ENCODE measurements around the gene RABGAP1L.

Gene RABGAP1L

GRCh38 chr1:174719194-174719593 lies 559.9 kb downstream of the RABGAP1L start:
- TF ChIP-seq CTCF (IDR thresholded peaks at IDR 0.05; ENCODE audit: insufficient read depth, low read length, poor library complexity, severe bottlenecking), result no peak
- H3K4me3 ChIP-seq (replicated peaks; ENCODE audit: low read depth, low read length), result no peak overlapping the region

GRCh38 chr1:174720618-174721017 lies 561.3 kb downstream of the RABGAP1L start:
- no peak for TF ChIP-seq CTCF (IDR thresholded peaks at IDR 0.05; ENCODE audit: insufficient read depth, low read length, poor library complexity, severe bottlenecking)
- no peak for DNase-seq (ENCODE audit: extremely low read depth, insufficient read length)
- H3K4me3 ChIP-seq (replicated peaks; ENCODE audit: low read depth, low read length), result no peak overlapping the region
- H3K36me3 ChIP-seq (ENCODE audit: control insufficient read depth, insufficient read depth, low read length), result no peaks in the 10 kb centered on the region; the same call in 1 of the 2 replicates
- H3K27me3 ChIP-seq (replicated peaks; ENCODE audit: control insufficient read depth, insufficient read depth, low read length), result no peaks in the 10 kb centered on the region

More at GRCh38 chr1:174719194-174719593, 559.9 kb downstream of the RABGAP1L start:
- DNase-seq (ENCODE audit: extremely low read depth, insufficient read length), result no peak
- no peaks in the 10 kb centered on the region for H3K27me3 ChIP-seq (replicated peaks; ENCODE audit: control insufficient read depth, insufficient read depth, low read length)
- H3K36me3 ChIP-seq (ENCODE audit: control insufficient read depth, insufficient read depth, low read length), result no peaks in the 10 kb centered on the region; the same call in 1 of the 2 replicates

GRCh38 chr1:174721246-174721645 lies 561.9 kb downstream of the RABGAP1L start:
- no peak for TF ChIP-seq CTCF (IDR thresholded peaks at IDR 0.05; ENCODE audit: insufficient read depth, low read length, poor library complexity, severe bottlenecking)
- H3K27me3 ChIP-seq (replicated peaks; ENCODE audit: control insufficient read depth, insufficient read depth, low read length), result no peaks in the 10 kb centered on the region
- no peak overlapping the region for H3K4me3 ChIP-seq (replicated peaks; ENCODE audit: low read depth, low read length)
- no peak for DNase-seq (ENCODE audit: extremely low read depth, insufficient read length)
- H3K36me3 ChIP-seq (ENCODE audit: control insufficient read depth, insufficient read depth, low read length), result no peaks in the 10 kb centered on the region

- no peak for TF ChIP-seq CTCF (IDR thresholded peaks at IDR 0.05; ENCODE audit: insufficient read depth, low read length, poor library complexity, severe bottlenecking)
- no peak for DNase-seq (ENCODE audit: extremely low read depth, insufficient read length)
- Histone ChIP-seq H3K36me3 (ENCODE audit: control insufficient read depth, insufficient read depth, low read length) (no peaks in the 10 kb centered on the region), H3K4me3 (replicated peaks; ENCODE audit: low read depth, low read length) (no peak overlapping the region), H3K27me3 (replicated peaks; ENCODE audit: control insufficient read depth, insufficient read depth, low read length) (no peaks in the 10 kb centered on the region)
These were observed 564.5 kb downstream of the RABGAP1L start for GRCh38 chr1:174723816-174724215.

- DNase-seq (ENCODE audit: extremely low read depth, insufficient read length), result no peak
- TF ChIP-seq CTCF (IDR thresholded peaks at IDR 0.05; ENCODE audit: insufficient read depth, low read length, poor library complexity, severe bottlenecking), result no peak
These were observed 564.9 kb downstream of the RABGAP1L start for GRCh38 chr1:174724219-174724618.

More at GRCh38 chr1:174724219-174724618, 564.9 kb downstream of the RABGAP1L start:
- no peak overlapping the region for H3K4me3 ChIP-seq (replicated peaks; ENCODE audit: low read depth, low read length)
- H3K36me3 ChIP-seq (ENCODE audit: control insufficient read depth, insufficient read depth, low read length), result no peaks in the 10 kb centered on the region
- no peaks in the 10 kb centered on the region for H3K27me3 ChIP-seq (replicated peaks; ENCODE audit: control insufficient read depth, insufficient read depth, low read length)

All from GM06990 (cell line).